Erythroblast (primary cell): Measurements from ENCODE around the gene CARS1.

Experiments used
- GATA1 ChIP-seq: IDR thresholded peaks from 2 replicates; pipeline ENCODE4 v1.6.1; 2011; ENCODE audit warnings: low read depth, mild to moderate bottlenecking, control low read depth, low read length, moderate library complexity
- POLR2A ChIP-seq: IDR thresholded peaks from 2 replicates; pipeline ENCODE4 v1.6.1; 2011; ENCODE audit warnings: mild to moderate bottlenecking, low read length

DNA sequence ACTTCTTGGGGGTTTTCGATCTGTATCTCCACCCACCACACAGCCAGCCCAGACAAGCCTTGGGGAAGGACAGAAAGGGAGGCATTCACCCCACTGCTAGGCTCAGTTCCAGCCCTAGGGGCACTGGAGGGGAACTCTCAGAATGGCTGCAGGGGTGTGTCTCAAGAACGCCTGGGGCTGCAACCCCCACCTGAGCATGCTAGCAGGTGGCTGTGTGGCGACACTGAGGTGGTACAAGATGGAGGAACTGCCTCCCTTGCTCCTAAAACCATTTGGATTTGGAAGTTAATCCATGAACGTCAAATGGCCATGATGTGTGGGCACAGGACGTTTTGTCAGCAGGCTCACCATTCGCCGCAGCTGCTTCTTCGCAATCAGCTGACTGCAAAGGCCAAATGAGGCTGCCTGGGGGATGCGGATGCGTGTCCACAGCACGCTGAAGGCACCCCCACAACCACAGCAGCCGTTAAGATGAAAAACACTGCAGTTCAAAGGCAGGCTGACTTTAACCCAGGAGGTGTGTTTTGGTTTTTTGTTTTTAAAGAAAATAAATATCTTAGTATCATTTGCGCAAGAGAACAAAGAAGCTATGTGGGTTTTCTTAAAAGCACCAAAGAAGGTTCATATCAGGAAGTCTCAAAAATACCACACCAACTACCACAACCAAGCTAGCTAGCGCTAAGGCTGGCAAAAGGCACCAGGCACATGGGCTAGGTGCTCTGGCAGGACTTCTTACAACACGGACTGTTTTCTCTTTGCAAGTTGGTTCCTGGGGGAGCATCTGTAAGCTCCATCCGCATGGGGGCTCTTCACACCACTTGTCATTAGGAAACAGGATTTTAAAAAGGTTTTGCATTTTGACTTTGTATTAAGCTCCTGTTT, 42.9 kb downstream of the CARS1 start:
- no peak for TF ChIP-seq POLR2A
- TF ChIP-seq GATA1 = no peak
